ENCODE results near the gene BHLHE40. TPM values are rescaled to one million over a fixed set of nuclear protein-coding genes. Genes with fewer than 3 reads are reported as not detected.

BHLHE40 gene
- total RNA-seq, 1 donor from 2014 or later, result 33.9 TPM

GRCh38 chr3:4985330-4986174 lies 6.3 kb downstream of the BHLHE40 start:
- Histone ChIP-seq H3K4me1 (peaks cover 85% of the 10 kb centered on the region), H3K4me3 (peak overlapping the region; percentile 98), H3K9me3 (replicated peaks) (no peaks in the 10 kb centered on the region), H3K27me3 (ENCODE audit: low read depth) (no peaks in the 10 kb centered on the region), H3K36me3 (peaks cover 23% of the 10 kb centered on the region), H3K27ac (replicated peaks) (peak overlapping the region; percentile 100)
- no peak for DNase-seq
- no peak for TF ChIP-seq CTCF (IDR thresholded peaks at IDR 0.05; ENCODE audit: borderline replicate concordance)
- intact Hi-C loops (cut with micrococcal nuclease), result loop anchor here (10.0 kb wide), 1 partner anchor 271 kb away; no protein-coding TSS in a partner anchor

- TF ChIP-seq CTCF (IDR thresholded peaks at IDR 0.05; ENCODE audit: borderline replicate concordance), result no peak
- intact Hi-C loops (cut with micrococcal nuclease), result loop anchor here (10.0 kb wide), 1 partner anchor 271 kb away; no protein-coding TSS in a partner anchor
- Histone ChIP-seq H3K4me3 (peak overlapping the region; percentile 98), H3K27ac (replicated peaks) (peak overlapping the region; percentile 100), H3K36me3 (peaks cover 23% of the 10 kb centered on the region), H3K27me3 (ENCODE audit: low read depth) (no peaks in the 10 kb centered on the region), H3K4me1 (peaks cover 84% of the 10 kb centered on the region), H3K9me3 (replicated peaks) (no peaks in the 10 kb centered on the region)
- DNase-seq, result no peak
Measured at GRCh38 chr3:4986175-4986781, 7.0 kb downstream of the BHLHE40 start.

DNA sequence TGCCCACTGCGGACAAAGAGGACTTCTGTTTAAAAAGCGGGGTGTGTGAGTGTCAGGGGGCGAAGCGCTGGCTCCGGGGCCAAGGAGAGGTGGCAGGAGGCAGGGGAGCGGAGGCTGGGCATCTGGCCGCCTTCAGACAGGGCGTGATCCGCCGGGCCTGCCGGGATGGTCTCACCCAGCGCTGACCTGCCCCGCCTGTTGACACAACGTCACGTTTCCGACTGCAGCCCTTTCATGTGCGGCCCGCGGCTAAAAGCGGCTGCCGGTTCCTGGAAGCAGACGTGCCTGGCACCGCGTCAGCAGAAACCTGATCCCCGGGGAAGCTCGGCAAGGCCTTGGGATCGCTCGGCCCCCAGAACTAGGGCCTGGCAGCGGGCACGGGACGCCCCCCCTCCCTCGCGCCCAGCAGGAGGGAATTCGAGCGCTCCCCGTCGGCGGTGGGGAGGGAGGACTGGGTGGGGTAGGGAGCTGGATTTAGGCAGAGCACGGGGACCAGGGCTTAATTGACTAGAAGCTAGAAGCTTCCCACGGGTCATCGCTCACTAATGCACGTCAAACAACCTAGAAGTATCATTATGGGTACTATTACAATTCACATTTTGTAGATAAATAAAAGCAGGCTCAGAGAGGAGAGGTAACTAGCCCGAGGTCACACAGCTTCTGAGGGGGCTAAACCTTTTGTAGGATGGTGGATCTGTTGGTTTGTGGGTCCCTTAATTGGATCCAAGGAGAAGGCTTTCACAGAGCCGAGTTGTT lies 7.7 kb downstream of the BHLHE40 start:
- H3K27ac ChIP-seq (replicated peaks), result peak overlapping the region; percentile 100
- peaks cover 18% of the 10 kb centered on the region for H3K36me3 ChIP-seq
- intact Hi-C loops (cut with micrococcal nuclease), result loop anchor here (10.0 kb wide), 1 partner anchor 272 kb away; no protein-coding TSS in a partner anchor
- H3K9me3 ChIP-seq (replicated peaks), result no peaks in the 10 kb centered on the region
- peak overlapping the region; percentile 98 for H3K4me3 ChIP-seq
- DNase-seq, result peak; percentile 97
- H3K4me1 ChIP-seq, result peaks cover 77% of the 10 kb centered on the region
- no peak for TF ChIP-seq CTCF (IDR thresholded peaks at IDR 0.05; ENCODE audit: borderline replicate concordance)
- no peaks in the 10 kb centered on the region for H3K27me3 ChIP-seq (ENCODE audit: low read depth)

DNA sequence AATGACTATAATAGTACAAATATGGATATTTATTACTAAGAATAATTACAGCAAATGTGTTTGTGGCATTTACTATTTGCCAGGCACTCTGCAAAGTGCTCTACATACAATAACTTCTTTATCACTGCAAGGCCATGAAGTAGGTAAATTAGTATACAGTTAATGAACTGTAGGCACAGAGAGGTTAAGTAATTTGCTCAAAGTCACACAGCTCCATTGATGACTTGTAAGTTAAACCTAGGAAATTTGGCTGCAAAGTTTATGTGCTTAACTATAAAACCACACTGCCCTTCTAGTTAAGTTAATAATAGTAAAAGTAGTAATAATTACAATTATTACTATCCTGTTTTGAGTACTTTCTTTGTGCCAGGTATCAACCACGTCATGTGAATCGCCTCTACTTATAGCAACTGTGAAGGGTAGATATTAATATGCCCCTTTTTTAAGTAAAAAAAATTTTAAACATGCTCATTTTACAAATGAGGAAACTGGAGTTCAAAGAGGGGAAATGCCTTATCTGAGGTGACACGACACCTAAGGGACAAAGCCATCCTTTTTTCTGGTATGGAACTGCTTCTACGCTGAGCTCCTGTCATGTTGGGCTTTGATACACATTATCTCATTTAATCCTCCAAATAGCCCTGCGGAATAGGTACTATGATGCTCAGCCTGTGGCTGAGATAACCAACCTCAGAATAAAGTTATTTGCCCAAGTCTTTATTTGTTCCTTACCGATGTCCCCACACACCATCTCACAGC lies 8.5 kb downstream of the BHLHE40 start:
- Histone ChIP-seq H3K4me3 (peak overlapping the region; percentile 98), H3K36me3 (peaks cover 10% of the 10 kb centered on the region), H3K27me3 (ENCODE audit: low read depth) (no peaks in the 10 kb centered on the region), H3K9me3 (replicated peaks) (no peaks in the 10 kb centered on the region), H3K4me1 (peaks cover 70% of the 10 kb centered on the region), H3K27ac (replicated peaks) (peak overlapping the region; percentile 100)
- TF ChIP-seq CTCF (IDR thresholded peaks at IDR 0.05; ENCODE audit: borderline replicate concordance), result no peak
- intact Hi-C loops (cut with micrococcal nuclease), result loop anchor here (10.0 kb wide), 1 partner anchor 273 kb away; no protein-coding TSS in a partner anchor
- no peak for DNase-seq
